ENCODE measurements around the gene DACT1. TPM values are rescaled to one million over a fixed set of nuclear protein-coding genes. Genes with fewer than 3 reads are reported as not detected.

The DACT1 gene
- total RNA-seq, 1 donor from 2014 or later, result 1.0 TPM

DNA sequence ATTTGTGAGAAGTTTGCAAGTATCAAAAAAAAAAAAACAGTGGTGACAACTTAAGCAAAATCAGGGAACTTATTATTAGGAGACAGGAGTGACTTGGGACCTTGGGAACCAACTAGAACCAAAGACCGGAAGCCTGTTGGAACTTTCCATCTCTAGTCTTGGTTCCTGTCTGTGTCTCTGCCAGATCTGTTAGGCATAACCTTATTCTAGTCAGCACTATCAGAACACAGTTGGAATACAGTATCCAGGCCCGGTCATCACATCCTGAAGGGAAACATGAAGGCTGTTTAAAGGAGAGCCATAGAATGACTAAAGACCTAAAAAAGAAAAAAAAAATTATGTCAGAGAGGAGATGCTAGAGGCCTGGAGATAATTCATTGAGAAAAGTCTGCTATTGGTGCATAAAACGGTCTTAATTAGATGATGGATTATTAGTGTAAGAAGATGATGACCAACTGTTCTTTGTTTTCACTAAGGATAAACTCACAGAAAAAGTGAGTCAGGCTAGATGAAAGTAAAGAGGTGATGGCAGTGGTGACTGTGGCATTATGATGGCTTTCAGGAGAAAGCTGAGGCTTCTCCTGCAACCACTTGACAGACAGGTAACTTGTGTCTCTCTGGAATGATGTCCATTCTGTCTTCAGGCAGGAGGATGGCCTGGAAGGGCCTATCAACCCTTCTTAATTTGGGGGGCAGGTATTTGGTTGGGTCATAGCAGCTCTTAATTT is 28.2 kb downstream of the DACT1 start:
- no peak for ATAC-seq
- DNase-seq (ENCODE audit: low spot score), result no peak

DNA sequence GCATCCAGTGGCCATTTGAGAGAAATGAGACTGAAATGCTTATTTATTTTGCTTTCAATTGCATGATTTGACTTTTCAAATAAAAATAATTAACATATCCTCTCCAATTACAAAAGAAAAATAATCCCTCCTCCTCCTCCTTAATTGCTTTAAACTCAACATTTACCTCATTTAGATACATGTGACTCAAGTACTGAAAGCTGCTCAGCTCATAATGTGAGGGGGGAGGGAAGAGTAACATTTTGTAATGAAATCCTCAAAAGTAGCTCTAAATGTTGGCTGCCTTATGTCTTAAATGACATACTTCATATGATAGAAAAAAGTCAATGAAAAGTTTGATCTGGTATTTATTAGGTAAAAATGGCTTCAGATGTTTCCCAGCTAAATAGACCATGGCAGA is 29.0 kb downstream of the DACT1 start:
- ATAC-seq, result no peak
- no peak for DNase-seq (ENCODE audit: low spot score)

DNA sequence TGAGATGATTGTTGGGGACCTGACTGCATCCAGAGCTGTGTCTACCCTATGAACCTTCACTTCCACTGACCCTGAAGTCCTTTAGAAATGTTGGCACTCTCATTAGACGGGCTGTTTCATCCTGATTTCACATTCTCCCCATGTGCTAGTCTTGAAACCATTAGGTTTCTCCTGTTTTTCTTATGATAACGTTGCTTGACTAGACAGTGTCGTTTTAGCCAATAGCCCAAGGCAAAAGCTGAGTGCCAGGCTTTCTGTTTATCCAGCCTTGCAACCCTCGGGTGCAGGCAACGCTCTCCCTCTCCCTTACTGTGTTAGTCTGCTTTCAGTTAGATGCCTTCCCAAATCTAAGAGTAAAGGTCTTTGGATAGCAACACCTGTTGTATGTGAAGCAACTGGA is 30.1 kb downstream of the DACT1 start:
- DNase-seq (ENCODE audit: low spot score), result no peak
- ATAC-seq, result no peak

DNA sequence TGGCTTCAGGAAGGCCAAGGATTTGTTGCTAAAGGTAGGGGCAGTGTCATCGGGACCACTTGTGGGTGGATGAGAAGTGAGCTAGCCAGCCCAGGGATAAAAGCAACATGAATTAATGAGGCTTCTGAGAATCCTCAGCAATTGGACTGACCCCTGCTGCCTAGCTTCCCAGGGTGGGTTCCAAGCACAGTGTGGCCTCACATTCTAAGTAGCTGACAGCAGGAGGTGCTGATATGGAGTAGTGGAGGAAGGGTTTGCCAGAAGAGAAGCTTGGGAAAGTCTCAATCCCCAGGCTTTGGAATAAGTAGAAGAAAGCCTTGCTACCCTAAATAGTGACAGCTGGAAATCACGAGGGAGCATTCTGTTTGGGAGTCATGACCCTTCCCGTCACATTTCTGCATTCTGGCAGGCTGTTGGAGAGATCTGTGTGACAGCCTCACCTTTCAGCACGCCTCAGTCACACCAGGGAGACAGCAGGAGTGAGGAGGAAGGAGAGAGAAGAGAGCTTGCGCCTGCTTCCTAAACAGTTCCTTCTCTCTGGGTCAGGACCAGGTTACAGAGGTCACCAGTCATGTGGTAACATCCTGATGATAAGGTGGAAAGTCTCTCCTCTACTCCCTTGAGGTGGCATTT is 31.2 kb downstream of the DACT1 start:
- DNase-seq (ENCODE audit: low spot score) (no peak), ATAC-seq (no peak)

DNA sequence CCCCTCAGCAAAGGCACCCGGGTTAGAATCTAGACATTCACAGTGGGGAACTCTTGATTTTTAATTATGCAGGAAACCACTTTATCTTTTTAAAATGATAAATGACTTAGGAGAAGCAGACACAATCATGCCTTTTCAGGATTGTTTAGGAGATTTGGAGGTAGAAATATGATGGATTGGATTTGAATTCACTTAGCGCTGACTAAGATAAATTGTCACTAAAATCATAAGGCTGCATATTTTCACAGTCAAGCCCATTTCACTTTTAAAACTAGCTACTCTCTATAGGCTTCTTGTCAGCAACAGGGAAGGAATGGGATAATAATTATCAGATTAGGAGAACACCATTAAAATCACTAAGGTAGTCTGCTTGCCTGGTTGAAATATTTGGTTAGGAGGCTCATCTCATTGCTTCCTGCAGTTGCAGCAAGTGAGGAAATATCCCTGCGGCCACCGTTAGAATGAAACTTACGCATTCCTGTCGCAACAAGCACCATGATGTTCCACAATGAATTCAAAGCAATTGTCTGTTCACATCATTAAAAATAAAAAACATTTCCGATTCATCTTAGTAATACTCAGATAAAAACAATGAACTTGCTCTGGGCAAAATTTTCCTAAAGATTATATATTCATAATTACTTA is 31.9 kb downstream of the DACT1 start:
- ATAC-seq (no peak), DNase-seq (ENCODE audit: low spot score) (no peak)

DNA sequence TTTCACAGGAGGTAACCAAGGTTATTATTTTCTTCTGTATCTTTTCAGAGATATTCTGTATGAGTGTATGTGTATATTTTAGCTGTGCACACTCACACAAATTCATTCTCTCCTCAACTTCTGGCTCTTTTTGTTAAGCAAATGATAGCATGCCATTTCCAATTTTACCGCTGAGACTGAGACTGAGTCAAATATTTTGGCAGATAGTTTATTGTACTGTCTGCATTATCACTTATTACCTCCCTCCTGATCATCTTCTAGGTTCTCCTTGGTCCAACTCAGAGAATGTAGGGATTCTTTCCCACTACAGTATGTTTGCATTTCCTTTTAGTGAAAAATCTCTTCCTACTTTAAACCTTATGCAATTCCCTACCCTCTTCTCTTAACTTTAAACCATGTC is 33.3 kb downstream of the DACT1 start:
- ATAC-seq (no peak), DNase-seq (ENCODE audit: low spot score) (no peak)

DNA sequence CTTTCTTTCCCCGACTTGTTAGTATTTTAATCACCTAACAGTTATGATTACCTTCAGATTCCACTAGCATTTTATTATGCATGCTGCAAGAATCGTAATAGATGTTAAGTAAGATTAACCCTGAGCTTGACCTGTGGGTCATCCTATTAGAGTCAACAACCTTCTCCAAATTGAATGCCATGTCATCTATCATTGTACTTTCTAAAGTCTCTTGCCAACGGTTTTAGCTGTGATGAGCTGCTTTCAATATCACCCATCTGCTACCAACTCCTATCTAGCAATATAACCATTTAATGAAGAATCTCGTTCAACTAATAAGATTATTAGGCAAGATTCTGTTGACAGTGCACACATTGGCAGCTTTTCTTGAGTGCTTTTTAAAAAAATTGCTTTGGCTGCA is 33.7 kb downstream of the DACT1 start:
- no peak for ATAC-seq
- no peak for DNase-seq (ENCODE audit: low spot score)

DNA sequence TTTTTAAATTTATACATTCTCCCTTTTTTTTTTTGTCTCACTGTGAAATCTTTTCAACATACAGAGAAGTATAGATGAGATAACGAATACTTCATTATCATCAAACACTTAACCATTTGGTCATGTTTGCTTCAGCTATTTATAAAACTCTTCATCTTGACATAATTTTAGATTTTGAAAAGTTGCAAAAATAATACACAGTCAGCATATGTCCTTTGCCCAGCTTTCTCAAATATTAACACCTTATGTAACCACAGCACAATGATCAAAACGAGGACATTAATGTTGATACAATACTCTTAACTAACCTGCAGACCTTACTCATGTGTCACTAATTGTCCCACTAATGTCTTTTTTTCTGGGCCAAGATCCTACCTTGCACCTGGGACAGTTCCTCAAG is 36.0 kb downstream of the DACT1 start:
- no peak for ATAC-seq
- DNase-seq (ENCODE audit: low spot score), result no peak

DNA sequence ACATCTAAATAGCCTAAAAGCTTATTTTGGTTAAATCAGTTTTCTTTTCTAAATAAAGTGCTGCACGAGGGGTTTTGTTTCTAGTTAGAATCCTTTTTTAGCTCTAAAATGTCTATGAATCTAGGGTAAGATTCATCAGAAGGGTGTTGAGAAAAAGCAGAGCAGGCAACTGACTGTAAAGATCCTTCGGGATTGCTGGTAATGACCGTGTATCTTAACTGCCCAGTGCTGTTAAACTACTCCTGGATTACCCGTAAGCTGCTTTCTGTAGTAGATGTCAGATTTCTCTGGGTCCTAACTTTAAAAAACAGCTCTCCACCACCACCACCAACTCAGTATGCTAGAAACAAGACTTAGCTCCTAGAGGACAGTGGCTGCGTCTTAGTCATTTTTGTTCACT is 39.2 kb downstream of the DACT1 start:
- DNase-seq (ENCODE audit: low spot score), result no peak
- no peak for ATAC-seq

DNA sequence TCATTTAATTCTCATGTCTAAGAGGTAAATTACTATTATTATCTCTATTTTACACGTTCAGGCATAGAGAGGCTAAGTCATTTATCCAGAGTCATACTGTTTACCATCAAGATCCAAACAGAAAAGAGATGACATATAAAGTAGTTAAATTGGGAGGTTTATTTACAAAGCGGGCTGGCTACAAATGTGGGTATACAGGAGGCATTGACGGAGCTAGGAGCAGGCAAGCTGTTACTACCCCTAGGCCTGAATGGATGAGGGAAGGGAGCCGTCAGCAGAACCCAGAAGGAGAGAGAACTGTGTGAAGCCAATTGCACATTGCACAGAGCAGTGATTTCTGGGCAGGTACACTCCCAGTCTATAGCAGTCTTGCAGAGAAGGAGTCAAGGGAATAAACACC is 39.8 kb downstream of the DACT1 start:
- no peak for DNase-seq (ENCODE audit: low spot score)
- no peak for ATAC-seq

DNA sequence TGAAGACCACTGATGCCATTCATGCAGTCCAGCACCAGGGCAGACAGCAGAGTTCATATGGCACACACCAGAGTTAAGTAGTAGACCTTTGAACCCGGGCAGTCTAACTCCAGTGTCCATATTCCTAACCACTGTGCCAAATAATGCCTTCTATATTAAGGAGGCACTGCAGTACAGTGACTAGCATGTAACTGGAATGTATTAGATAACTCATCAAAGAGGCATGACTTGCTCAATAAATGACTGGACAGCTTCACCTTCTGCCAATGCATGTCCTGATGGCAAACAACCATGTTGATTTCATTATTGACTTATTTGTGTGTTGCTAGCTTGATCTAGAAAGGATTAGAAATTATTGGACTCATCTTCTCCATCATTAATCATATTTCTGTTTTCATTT is 40.2 kb downstream of the DACT1 start:
- DNase-seq (ENCODE audit: low spot score), result no peak
- ATAC-seq, result no peak

DNA sequence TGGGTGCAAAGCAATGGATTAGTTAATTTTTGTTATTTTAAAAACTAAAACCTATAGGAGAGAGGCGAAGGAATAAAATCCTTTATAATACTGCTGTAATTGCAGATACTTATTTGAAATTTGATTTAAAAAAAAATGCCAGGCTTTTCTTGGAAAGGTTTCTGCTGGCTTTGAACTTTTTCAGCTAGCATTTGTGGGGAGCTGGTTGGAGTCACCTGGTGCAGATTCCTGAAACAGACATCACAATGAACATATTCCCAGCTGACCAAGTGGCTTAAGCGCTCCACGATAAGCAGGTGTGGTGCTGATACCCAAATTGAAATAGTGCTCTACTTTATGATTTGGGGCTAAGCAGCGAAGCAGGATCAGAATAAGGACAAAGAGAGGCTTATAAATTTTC is 42.9 kb downstream of the DACT1 start:
- ATAC-seq (no peak), DNase-seq (ENCODE audit: low spot score) (no peak)

DNA sequence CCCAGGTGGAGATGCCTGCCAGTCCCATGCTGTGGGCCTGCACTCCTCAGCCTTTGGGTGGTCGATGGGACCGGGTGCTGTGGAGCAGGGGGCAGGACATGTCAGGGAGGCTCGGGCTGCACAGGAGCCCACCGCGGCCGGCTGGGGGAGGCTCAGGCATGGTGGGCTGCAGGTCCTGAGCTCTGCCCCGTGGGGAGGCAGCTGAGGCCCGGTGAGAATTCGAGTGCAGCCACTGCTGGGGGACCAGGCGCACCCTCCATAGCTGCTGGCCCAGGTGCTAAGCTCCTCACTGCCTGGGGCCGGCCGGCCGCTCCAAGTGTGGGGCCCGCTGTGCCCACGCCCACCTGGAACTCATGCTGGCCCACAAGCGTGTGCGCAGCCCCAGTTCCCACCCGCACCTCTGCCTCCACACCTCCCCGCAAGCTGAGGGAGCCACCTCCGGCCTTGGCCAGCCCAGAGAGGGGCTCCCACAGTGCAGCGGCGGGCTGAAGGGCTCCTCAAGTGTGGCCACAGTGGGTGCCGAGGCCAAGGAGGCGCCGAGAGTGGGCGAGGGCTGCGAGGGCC is 49.6 kb downstream of the DACT1 start:
- ATAC-seq, result no peak
- DNase-seq (ENCODE audit: low spot score), result no peak

DNA sequence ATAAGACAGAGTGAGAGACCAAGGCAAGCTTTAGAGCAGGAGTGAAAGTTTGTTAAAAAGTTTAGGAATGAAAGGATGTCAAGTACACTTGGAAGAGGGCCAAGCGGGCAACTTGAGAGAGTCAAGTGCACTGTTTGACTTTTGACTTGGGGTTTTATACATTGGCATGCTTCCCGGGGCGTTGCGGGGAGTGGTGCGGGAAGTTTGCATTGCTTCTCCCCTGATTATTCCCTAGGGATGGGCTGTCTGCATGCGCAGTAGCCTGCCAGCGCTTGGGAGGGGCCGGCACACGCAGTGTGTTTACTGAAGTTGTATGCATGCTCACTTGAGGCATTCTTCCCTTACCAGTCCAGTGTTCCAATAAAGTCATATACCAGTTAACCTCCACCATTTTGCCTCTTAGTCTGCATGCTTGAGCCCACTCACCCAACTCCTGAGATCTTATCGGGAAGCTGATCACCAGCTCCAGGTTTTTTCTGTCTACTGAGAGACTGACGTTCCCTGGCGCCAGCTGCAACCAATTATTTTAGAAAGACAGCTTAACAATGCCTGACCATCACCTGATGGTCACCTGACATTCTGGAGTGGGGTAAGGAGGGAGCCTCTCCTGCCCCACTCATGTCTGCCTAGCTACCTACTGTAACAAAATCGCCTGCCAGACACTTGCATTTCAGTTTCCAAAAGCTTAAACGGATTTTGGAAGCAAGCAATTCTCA is 53.2 kb downstream of the DACT1 start:
- no peak for ATAC-seq
- no peak for DNase-seq (ENCODE audit: low spot score)

DNA sequence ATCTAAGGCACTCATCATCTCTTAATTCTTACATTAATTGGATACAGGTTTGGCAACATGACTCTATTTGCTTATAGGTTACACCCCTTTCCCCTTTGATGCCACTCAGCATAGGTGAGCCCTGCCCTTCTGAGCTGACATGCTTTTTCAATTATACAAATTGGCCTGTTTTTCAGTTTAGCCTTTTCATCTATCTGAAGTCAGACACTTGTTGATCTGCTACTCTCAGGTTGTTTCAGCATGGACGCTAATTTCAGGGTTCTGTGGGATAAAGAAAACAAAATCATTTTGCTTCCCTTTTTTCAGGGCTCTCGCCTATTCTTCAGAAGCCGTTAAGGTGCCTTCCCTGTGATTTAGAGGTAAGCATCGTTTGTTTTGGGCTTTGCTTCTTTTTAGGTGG is 55.3 kb downstream of the DACT1 start:
- ATAC-seq (no peak), DNase-seq (ENCODE audit: low spot score) (no peak)

DNA sequence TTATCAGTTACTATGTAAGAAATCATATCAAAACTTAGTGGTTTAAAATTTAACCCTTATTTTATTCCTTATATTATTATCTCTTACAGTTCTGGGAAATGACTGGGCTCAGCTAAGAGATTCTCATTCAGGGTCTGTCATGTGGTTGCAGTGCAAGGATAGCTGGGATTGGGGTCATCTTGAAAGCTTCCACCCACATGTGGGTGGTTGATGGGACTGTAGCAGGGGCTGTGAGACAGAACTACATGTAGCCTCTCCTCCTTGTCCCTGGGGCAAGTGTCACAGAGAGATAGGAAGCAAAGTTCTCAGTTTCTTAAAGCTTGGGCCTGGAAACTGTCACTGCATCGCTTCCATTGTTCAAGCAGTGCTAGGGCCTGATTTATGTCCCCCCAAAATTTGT is 57.8 kb downstream of the DACT1 start:
- DNase-seq (ENCODE audit: low spot score) (no peak), ATAC-seq (no peak)

DNA sequence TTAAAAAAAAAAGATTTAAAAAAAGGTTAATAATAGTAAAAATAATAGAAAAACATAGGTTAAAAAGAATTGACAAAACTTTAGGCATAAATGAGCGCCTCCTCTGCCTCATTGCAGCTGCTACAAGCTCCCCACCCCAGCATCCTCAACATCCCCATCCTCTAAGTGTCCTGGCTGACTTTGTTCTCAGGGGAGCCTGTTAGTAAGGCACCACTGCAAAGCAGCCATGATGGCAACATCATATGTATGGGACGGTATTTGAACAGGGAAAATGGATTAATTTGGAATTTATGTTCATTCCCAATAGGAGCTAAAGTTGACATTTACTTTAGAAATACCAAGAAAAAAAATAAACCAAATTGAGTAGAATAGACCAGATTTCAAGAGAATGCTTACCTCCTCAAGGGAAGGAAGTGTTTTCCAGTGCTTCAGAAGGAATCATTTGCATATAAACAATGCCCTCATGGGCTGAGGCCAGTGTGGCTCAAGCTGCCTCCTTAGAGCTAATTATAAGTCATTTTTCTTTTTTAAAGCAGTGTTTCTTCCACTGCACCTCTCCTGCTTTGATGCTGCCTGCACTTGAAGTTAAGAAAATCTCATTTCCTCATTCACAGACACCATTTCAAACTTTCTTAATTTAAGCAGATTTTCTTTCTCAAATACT is 59.6 kb downstream of the DACT1 start:
- ATAC-seq, result no peak
- no peak for DNase-seq (ENCODE audit: low spot score)
